NCI-H2196 (cell line): ENCODE results near the gene TRA2A.
A peak's percentile ranks its signal among the peaks of the same experiment; 100 is the strongest.
"Not testable (repeated sequence)": the region's sequence is repeated elsewhere in the genome, so short reads cannot be mapped to it uniquely, and the experiment has no call there.

ENCODE experiments used
- DNase-seq: peaks from one replicate; lab custom pipeline; 2025; ENCODE audit not compliant: unreplicated experiment; lab: John Stamatoyannopoulos, UW

Gene TRA2A

DNA sequence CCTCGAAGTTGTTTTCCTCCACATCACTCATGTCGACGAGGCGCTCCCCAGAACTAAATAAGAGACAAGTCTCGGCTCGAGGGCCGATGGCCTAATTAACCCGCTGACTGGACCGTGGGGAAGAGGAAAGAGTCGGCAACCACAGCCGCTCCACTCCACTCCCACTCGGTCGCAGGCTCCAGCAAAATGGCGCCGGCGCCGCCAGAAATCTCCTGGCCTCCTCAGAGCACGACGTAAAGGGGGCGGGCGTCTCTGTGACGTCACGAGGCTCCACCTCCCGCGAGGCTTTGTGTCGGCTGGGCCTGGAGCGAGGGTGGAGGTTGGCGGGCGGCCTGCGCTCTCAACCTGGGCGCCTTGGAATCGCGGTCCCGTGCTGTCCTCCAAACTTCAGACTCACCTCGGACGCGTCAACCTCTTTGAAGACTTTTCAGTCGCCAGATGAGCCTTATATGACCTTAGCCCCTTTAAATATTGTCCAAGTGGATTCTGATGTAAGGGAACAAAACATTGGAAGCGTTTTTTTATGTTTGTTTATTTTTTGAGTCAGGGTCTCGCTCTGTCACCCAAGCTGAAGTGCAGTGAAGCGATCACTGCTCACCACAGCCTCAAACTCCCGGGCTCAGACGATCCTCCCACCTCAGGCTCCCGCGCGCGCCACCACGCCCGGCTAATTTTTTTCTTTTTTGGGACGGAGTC lies at the start of gene TRA2A:
TRA2A (minus strand) TSS at position 188 of the 696 bp plus-strand sequence; CDS start at position 31, 157 bp downstream.
- DNase-seq: peak; percentile 95

DNA sequence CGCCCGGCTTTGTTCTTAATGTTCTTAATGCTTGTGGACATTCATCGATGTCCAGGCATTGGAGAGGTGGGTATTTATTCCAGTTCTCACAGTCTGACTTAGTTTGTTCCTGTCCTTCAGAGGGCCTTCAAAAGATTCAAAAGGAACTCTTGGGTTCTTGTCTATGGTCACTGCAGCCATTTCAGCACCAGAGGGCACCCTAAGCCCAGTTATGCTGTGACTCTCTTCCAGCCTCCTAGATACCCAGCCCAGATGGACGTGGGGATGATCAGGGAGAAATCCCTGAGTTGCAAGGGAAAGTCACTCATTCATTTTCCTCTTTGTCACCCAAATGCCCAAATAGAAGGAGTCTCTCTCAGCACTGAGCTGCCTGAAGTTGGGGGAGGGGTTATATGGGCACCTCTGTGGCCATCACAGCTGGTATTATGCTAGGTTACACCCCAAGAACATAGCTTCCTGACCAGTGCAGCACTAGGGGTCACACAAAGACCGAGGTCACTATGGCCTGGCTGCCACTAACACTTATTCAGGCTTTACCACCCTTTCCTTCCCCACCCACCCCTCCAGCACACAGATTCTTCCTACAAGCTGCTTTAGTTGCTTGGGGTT lies 38.9 kb upstream of the TRA2A start:
- peak; percentile 70 for DNase-seq

DNA sequence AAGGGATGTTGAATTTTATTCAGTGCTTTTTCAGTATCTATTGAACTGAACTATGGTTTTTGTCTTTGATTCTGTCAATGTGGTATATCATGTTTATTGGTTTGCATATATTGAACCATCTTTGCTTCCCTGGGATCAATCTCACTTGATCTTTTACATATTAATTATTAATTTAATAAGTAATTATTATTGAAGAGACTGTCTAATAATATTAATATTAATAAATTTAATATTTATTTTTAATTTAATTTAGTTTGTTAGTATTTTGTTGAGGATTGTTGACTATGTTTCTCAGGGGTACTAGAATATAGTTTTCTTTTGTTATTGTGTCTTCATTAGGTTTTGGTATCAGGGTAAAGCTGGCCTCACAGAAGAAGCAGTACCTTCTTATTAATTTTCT lies 26.5 kb upstream of the TRA2A start:
- no peak for DNase-seq

DNA sequence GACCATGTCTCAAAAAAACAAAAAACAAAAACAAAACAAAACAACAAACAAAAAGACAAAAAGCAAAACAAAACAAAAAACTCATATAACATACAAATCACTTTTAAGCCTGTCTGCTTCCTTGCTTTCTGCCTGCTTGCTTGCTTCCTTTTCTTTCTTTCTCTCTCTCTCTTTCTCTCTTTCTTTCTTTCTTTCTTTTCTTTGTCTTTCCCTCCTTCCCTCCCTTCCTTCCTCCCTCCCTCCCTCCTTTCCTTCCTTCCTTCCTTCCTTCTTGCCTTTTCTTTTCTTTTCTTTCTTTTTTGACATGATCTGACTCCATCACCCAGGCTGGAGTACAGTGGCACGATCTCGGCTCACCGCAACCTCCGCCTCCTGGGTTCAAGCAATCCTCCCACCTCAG lies 15.9 kb upstream of the TRA2A start:
- DNase-seq: no peak

DNA sequence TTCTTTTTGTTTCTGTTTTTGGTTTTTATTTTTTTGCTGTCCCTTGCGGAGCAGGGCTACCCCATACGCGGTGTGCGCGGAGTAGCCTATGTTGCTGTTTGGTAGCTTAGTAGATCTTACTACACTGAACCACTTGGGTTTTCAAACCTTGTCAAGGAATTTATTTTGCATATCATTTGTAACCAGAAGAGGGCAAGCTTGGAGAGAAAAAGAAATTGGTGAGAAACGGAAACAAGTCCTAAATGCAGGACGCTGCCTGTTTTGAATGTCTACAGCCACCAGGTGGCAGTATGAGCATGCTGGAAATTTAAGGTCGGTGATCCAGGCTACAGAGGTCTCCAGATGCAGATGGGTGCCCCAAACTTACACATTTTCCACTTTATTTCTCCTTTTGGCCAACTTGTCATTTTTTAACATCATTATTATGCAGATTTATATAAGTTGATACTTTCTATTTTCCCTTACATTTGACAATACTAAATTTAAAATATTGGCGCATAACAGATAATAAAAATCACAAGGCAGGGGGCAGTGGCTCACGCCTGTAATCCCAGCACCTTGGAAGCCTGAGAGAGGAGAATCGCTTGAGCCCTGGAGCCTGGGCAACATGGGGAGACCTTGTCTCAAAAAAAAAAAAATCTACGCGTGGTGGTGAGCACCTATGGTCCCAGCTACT lies 15.3 kb upstream of the TRA2A start:
- DNase-seq: peak; percentile 85

DNA sequence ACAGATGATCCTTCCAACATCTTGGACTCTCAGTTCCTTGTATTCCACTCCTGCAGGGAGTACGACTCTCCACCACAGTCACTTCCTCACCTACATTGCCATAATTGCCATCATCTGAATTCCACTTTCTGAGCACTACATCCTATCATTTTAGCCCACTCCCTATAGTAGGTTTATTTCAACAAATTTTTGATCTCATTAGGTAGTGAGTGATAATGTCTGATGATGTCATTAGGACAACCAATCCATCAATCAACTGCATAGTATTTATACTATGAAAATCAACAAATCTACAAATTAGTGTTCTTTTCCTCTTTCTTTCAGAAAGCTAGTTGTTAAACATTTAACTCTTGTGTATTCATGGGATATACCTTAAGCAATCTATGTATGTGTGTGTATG lies 13.7 kb upstream of the TRA2A start:
- no peak for DNase-seq

DNA sequence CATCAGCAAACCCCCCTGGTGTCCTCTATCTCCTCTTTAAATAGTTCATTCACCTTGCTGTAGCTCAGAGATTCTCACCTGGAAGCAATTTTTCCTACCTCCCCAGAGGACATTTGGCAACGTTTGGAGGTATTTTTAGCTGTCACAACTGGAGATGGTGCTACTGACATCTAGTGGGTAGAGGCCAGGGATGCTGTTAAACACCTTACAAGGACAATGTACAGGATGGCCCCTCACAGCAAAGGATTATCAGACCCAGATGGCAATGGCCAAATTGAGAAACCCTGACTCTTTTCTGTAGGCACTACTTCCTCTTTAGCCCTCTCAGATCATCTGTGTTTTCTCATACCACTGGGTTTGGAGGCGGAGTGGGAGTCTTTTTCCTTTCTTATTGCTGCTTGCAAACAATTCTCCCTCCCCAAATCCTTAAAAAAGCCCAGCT lies 13.2 kb upstream of the TRA2A start:
- peak; percentile 62 for DNase-seq

DNA sequence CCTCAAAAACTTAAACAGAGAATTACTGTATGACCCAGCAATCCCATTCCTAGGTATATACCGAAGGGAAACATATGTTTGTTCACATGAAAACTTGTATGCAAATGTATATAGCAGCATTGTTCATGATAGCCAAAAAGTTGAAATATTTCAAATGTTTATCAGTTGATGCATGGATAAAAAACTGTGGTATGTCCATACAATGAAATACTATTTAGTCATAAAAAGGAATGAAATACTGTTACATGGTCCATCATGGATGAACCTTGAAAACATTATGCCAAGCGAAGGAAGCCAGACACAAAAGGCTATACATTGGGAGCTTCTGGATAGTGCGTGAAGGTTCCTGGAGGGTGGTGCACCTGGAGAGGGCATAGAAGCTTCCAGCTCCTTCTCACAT lies 11.0 kb upstream of the TRA2A start:
- DNase-seq: no peak

DNA sequence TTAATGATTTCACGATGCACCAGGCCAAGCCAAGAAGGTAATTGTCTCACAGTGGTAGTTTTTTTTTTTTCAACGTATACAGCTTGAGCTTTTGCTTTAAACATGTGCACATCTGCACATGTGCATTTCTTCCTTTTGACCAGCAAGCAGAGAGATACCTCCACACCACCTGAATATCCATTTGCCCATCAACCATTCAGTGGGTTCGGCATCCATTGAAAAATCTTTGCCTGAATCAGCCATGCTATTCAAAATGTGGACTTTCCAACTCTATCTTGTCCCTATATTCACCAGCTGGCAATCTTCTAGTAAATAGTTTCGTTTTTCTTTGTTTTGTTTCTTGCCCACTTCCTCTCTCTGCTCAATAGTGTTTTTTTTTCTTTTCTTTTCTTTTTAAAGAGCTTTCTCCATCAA lies 7.7 kb upstream of the TRA2A start:
- no peak for DNase-seq

DNA sequence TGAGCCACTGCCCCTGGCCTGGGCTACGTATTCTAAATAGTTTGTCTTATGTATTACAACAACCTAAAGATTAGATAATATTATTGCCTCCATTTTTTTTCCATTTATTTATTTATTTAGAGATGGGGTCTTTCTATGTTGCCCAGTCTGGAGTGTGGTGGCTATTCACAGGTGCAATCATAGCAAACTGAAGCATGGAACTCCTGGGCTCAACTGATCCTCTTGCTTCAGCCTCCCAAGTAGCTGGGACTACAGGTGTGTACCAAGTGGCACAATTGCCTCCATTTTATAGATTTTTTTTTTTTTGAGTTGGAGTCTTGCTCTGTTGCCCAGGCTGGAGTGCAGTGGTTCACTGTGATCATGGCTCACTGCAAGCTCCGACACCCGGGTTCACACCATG lies 6.5 kb upstream of the TRA2A start:
- DNase-seq: no peak

DNA sequence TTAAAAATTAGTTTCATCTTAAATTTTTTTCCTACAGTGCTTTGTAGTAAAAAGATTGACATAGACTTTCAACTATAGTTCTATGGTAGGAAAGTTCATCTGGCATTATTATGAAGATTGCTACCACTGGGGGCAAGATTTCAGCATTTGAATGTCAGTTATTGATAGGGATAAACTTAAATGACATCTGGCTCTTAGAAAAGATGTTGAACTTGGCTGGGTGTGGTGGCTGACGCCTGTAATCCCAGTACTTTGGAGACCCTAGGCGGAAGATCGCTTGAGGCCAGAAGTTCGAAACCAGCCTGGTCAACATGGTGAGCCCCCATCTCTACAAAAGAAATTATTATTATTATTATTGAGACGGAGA lies 1.4 kb upstream of the TRA2A start:
- no peak for DNase-seq

DNA sequence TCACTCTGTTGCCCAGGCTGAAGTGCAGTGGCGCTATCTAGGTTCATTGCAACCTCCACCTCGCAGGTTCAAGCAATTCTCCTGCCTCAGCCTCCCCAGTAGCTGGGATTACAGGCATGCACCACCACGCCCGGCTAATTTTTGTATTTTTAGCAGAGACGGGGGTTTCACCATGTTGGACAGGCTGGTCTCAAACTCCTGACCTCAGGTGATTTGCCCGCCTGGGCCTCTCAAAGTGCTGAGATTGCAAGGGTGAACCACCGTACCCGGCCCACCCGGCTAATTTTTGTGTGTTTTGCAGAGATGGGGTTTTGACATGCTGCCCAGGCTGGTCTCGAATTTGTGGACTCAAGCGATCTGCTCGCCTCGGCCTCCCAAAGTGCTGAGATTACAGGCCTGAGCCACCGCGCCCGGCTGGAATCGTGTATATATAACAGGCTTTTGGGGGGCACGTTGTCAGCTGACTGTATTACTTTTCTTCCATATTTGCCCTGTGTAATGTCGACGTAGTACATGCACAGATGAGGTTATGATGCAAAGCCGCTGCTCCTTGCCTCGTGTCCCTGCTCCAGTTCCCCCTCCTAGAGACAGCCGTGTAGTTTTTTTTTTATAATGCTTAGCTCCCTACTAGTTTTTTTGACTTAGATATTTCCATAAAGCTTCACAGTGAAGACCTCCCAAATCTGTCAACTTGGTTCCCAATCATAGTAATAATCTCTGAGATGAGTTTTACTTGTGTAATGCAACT lies 883 bp upstream of the TRA2A start:
- DNase-seq: no peak

DNA sequence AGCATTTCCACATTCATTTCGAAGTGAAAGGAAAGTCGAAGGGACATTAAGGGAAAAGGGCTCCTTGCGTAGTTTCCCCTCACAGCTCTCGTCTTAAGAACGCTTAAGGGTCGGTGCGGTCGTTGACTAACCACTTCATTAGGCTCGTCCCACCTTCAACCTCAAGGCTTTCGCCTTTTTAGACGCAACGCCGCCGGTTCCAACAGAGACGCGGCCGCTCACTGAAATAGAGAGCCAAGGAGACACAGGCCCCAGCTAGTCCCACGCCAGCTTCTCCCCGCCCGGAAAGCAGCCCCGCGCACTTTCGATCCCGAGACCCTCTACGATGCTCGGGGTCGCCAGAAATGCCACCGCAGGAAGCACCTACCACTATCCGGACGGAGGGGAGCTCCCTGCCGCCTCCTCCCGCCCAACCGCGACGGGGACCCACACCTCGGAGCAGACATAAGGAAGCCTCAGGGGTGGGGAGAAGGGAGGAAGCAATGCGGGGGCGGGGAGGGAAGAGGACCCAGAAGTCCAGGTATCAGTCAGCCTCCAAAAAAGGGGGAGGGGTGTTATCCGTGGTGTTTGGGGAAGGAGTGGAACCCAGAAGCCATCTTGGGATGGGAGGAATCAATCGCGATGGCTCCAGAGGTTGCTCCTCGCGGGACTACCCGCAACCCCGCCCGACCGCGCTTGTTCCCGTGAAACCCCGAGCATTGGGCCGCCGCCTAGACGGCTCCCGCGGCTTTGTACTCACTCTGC lies 559 bp downstream of the TRA2A start:
- DNase-seq: peak; percentile 57

DNA sequence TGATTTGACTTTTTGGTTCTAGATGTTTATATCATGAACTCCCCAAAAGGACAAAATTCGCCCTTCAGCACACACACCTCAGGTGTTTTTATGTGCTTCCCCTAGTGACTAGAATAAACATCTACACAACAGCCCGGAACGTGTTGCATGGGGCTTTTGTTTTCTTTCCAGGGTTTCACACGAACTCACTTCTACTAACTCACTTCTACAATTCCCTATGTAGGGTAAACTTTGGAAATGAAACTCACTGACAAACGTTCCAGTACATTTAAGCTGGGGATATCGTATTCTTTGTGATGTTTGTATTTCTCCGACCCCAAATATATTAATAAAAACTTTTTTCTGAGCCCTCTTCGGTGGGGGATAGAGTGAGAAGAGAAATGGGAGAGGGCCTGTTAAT lies 1.4 kb downstream of the TRA2A start:
- DNase-seq: peak; percentile 12

DNA sequence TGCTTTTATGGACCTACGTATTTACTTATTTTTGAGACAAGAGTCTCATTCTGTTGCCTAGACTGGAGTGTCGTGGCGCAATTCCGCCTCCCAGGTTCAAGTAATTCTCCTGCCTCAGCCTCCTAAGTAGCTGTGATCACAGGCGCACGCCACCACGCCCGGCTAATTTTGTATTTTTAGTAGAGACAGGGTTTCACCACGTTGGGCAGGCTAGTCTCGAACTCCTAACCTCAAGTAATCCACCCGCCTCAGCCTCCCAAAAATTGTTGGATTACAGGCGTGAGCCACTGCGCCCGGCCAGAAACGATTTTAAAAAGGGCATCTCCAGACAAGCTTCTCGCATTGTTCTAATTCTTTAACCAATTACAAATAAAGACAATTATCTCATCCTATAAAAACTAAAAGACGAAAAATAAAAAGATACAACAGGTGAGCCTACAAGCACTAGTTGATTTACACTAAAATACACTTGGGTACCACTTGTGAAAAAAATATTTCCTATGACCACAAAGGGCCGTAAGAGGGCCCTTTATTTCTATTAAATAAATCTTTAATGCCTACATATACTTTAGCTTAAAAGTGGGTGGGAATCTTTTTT lies 2.4 kb downstream of the TRA2A start:
- no peak for DNase-seq

DNA sequence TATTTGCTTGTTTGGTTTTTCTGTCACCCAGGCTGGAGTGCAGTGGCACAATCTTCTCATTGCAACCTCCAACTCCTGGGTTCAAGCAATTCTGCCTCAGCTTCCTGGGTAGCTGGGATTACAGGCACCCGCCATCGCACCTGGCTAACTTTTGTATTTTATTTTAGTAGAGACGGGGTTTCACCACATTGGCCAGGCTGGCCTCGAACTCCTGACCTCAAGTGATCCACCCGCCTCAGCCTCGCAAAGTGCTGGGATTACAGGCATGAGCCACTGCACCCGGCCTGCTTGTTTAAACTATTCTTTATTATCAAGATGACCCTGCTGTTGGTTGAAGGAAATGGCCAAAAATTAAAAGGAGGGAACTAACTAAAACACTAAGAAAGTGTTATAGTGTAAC lies 6.2 kb downstream of the TRA2A start:
- not testable (repeated sequence) for DNase-seq

DNA sequence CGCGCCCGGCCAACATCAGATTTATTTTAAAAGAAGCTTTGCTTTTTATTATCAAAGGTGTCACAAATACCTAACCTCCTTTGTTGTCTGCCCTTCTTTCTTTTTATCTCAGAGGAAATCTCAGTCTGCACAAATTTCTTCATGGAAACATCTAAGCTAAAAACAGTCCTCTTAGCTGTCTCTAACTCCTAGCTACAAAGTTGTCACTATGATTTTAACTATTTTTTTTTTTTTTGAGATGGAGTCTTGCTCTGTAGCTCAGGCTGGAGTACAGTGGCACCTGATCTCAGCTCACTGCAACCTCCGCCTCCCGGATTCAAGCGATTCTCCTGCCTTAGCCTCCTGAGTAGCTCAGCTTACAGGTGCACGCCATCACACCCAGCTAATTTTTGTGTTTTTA lies 7.3 kb downstream of the TRA2A start:
- no peak for DNase-seq

DNA sequence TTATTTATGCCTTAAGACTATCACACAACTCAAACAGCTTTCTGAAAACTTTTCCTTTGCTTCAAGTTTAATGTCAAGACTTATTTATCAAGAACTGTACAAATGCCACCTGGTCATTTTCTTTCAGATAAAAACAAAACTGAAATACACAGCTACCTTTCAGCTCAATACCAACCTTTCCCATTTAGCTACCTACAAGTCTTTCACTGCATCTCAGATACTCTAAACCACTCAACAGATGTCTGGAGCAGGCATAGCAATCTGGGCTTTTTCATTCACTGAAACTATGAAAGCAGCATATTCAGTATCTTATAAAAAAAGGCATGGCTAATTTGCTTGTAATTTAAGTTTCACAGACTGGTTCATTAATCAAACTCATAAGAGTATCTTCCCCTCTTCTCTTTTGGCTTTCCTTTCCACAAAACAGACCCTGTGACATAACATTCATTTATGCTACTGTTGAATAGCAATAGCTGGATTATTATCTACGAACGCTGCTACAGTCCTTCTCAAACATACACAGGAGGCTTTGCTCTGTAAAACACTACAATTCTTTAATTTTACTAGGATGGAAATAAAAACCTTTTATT lies 8.2 kb downstream of the TRA2A start:
- no peak for DNase-seq

DNA sequence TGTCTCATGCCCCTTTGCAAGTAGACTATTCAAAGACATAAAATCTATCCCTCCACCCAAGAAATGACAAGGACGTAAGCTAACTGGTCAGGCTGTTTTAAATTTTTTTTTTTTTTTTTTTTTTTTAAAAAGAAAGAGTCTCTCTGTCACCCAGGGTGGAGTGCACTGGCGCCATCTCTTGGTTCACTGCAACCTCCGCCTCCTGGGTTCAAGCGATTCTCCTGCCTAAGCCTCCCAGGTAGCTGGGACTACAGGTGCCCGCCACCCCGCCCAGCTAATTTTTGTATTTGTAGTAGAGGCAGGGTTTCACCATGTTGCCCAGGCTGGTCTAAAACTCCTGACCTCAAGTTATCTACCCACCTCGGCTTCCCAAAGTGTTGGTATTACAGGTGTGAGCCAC lies 11.2 kb downstream of the TRA2A start:
- DNase-seq: no peak

DNA sequence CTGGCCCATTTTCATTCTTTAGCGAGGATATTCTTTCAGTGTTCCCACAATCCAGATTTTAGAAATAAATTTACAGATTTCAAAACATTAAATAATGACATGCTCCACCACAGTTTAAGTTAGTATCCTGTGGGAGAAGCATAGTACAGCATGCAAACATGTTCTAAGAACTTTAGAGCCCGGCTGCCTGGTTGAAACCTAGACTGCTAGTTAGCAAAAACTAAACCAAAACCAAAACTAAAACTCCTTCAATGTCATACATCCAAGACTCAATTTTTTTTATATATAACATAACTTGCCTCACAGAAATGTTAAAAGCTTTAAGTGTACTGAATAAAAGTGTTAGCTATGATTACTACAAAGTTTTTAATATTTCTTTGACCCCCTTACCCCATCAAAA lies 17.0 kb downstream of the TRA2A start:
- DNase-seq: no peak
